Stomach (tissue), 9 donors: Measurements from ENCODE around the gene SGPL1. TPM values are rescaled to one million over a fixed set of nuclear protein-coding genes. Genes with fewer than 3 reads are reported as not detected.

Experiments used
- DNase-seq, 2 donors: peaks; one replicate each; pipeline versions ENCODE4 v3.0.0 to v3.0.0-alpha.2; 2013 to 2019
- H3K27ac ChIP-seq, 5 donors: fragments of 200-600 bp in 4 of 5; sonication (generic) in 4 of 5; one replicate each; pipeline ENCODE4 v1.5.1; 2013 to 2019; ENCODE audit warnings: mild to moderate bottlenecking in 1 of 5, moderate library complexity in 1 of 5
- H3K27me3 ChIP-seq, 3 donors: fragments of 200-600 bp; sonication (generic); one replicate each; pipeline ENCODE4 v1.5.1; 2017 to 2019; ENCODE audit warnings: mixed run types in 1 of 3
- H3K36me3 ChIP-seq, 4 donors: fragments of 200-600 bp; sonication (generic); 1 replicate in 3 of 4; 2 replicates in 1 of 4; pipeline ENCODE4 v1.5.1; 2016 to 2019
- H3K4me1 ChIP-seq, 4 donors: fragments of 200-600 bp; sonication (generic); one replicate each; pipeline ENCODE4 v1.5.1; 2016 to 2019
- H3K4me3 ChIP-seq, 4 donors: fragments of 200-600 bp; sonication (generic) in 3 of 4; one replicate each; pipeline ENCODE4 v1.5.1; 2016 to 2019; ENCODE audit warnings: mild to moderate bottlenecking in 1 of 4
- H3K9me3 ChIP-seq, 4 donors: fragments of 200-600 bp; sonication (generic); one replicate each; pipeline ENCODE4 v1.5.1; 2016 to 2019
- EP300 ChIP-seq: sonication (generic); formaldehyde crosslinking; IDR thresholded peaks from one replicate; pipeline ENCODE4 v1.6.1; 2017; ENCODE audit warnings: antibody characterized with exemption
- POLR2A ChIP-seq, 4 donors: fragments of 450-650 bp; IDR thresholded peaks; one replicate each; pipeline ENCODE4 v1.6.1; 2016; ENCODE audit warnings: antibody characterized with exemption in 4 of 4, control low read depth in 2 of 4, mild to moderate bottlenecking in 1 of 4, moderate library complexity in 1 of 4
- POLR2AphosphoS5 ChIP-seq, 3 donors: sonication (generic); formaldehyde crosslinking; IDR thresholded peaks; one replicate each; pipeline ENCODE4 v1.6.1; 2016; ENCODE audit warnings: antibody characterized with exemption in 3 of 3
- WGBS, 5 donors: extraction: QIAGEN DNeasy Blood & Tissue Kit in 3 of 5; methylation state at CpG; one replicate each; pipeline versions ENCODE4 v1.1.5 to v1.1.7; 2013 to 2018; 5-methylcytosine and 5-hydroxymethylcytosine counted together
- intact Hi-C: fragments of 100-400 bp; cut with DNase I; formaldehyde crosslinking; loops from one replicate; pipeline ENCODE4 v1.15.1; 2023; ENCODE audit warnings: low total_unique reads
- polyA plus RNA-seq, 3 donors: library from polyadenylated mRNA; stranded (reverse); fragments of 200-250 nt; gene quantifications; one replicate each; pipeline ENCODE4 v1.2.3, GENCODE V29; 2013
- total RNA-seq, 5 donors: library from RNA; depleted of rRNA; stranded (reverse); fragments of >200 nt; gene quantifications; one replicate each; pipeline versions ENCODE4 v1.1.0 to v1.2.3, GENCODE V29; 2014 to 2016
- TF ChIP-seq, protein P1 (sequence below), 7 experiments: fragments of 450-650 bp in 4 of 7; fragments of 200-600 bp in 3 of 7; sonication (generic) in 3 of 7; IDR thresholded peaks; one replicate each; pipeline ENCODE4 v1.5.1; 2016 to 2019; ENCODE audit warnings: antibody characterized with exemption in 7 of 7, control low read depth in 2 of 7, mild to moderate bottlenecking in 1 of 7
- donor health status: healthy with polysubstance abuse.
- donor health status: Bipolar disorder and iron deficiency.
- donor health status: healthy.

The SGPL1 gene
- total and polyA plus RNA-seq, 8 donors: 1.2 to 65.5 (median 15.6) TPM

- peaks cover 0 to 5% (median 0%) of the 10 kb centered on the region in 3 donors for H3K27me3 ChIP-seq
- H3K4me3 ChIP-seq: no peak overlapping the region
- H3K27ac ChIP-seq: no peak overlapping the region
- no peak for DNase-seq
- peaks cover 0 to 1% (median 0%) of the 10 kb centered on the region in 4 donors for H3K4me1 ChIP-seq
- no peaks in the 10 kb centered on the region for H3K36me3 ChIP-seq
- intact Hi-C loops: no loop called here
- TF ChIP-seq POLR2A (IDR thresholded peaks at IDR 0.05) (no peak), POLR2AphosphoS5 (IDR thresholded peaks at IDR 0.05) (no peak), EP300 (no peak)
- 91 to 95% (median 93%) methylated on average over 9 of the region's 9 CpGs for WGBS, 5 donors
- no peaks in the 10 kb centered on the region for H3K9me3 ChIP-seq
Measured at GRCh38 chr10:70780370-70780760, 35.4 kb upstream of the SGPL1 start.

GRCh38 chr10:70780772-70781171, 35.0 kb upstream of the SGPL1 start:
- Histone ChIP-seq H3K9me3 (no peaks in the 10 kb centered on the region), H3K27me3 (peaks cover 0 to 6% (median 0%) of the 10 kb centered on the region in 3 donors), H3K36me3 (no peaks in the 10 kb centered on the region), H3K4me1 (no peaks in the 10 kb centered on the region), H3K27ac (no peak overlapping the region), H3K4me3 (no peak overlapping the region)
- DNase-seq: no peak
- WGBS, 5 donors: 92 to 98% (median 94%) methylated on average over 4 of the region's 4 CpGs
- intact Hi-C loops: no loop called here
- TF ChIP-seq POLR2A (IDR thresholded peaks at IDR 0.05) (no peak), POLR2AphosphoS5 (IDR thresholded peaks at IDR 0.05) (no peak)

GRCh38 chr10:70781461-70782051, 34.2 kb upstream of the SGPL1 start:
- no peak for TF ChIP-seq POLR2AphosphoS5 (IDR thresholded peaks at IDR 0.05)
- no peak for TF ChIP-seq POLR2A (IDR thresholded peaks at IDR 0.05)
- TF ChIP-seq, protein P1, sequence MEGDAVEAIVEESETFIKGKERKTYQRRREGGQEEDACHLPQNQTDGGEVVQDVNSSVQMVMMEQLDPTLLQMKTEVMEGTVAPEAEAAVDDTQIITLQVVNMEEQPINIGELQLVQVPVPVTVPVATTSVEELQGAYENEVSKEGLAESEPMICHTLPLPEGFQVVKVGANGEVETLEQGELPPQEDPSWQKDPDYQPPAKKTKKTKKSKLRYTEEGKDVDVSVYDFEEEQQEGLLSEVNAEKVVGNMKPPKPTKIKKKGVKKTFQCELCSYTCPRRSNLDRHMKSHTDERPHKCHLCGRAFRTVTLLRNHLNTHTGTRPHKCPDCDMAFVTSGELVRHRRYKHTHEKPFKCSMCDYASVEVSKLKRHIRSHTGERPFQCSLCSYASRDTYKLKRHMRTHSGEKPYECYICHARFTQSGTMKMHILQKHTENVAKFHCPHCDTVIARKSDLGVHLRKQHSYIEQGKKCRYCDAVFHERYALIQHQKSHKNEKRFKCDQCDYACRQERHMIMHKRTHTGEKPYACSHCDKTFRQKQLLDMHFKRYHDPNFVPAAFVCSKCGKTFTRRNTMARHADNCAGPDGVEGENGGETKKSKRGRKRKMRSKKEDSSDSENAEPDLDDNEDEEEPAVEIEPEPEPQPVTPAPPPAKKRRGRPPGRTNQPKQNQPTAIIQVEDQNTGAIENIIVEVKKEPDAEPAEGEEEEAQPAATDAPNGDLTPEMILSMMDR (IDR thresholded peaks at IDR 0.05): no peak
- TF ChIP-seq EP300: no peak
- intact Hi-C loops: no loop called here
- WGBS, 5 donors: 91 to 100% (median 95%) methylated on average over 7 to 8 of the region's 8 CpGs
- Histone ChIP-seq H3K27ac (no peak overlapping the region), H3K4me1 (no peaks in the 10 kb centered on the region), H3K36me3 (no peaks in the 10 kb centered on the region), H3K4me3 (no peak overlapping the region), H3K9me3 (no peaks in the 10 kb centered on the region), H3K27me3 (peaks cover 0 to 6% (median 0%) of the 10 kb centered on the region in 3 donors)
- no peak for DNase-seq

GRCh38 chr10:70782086-70782745, 33.5 kb upstream of the SGPL1 start:
- Histone ChIP-seq H3K27me3 (peaks cover 0 to 6% (median 0%) of the 10 kb centered on the region in 3 donors), H3K27ac (no peak overlapping the region), H3K9me3 (no peaks in the 10 kb centered on the region), H3K36me3 (no peaks in the 10 kb centered on the region), H3K4me1 (no peaks in the 10 kb centered on the region), H3K4me3 (no peak overlapping the region)
- TF ChIP-seq POLR2A (IDR thresholded peaks at IDR 0.05) (no peak), EP300 (no peak), POLR2AphosphoS5 (IDR thresholded peaks at IDR 0.05) (no peak)
- TF ChIP-seq, protein P1 (IDR thresholded peaks at IDR 0.05): no peak
- DNase-seq: peak in 1 of 2 donors; percentile 70
- 50 to 75% (median 67%) methylated on average over 1 to 4 of the region's 4 CpGs for WGBS, 5 donors
- intact Hi-C loops: no loop called here

GRCh38 chr10:70782746-70783680, 32.7 kb upstream of the SGPL1 start:
- H3K9me3 ChIP-seq: no peaks in the 10 kb centered on the region
- peaks cover 0 to 6% (median 0%) of the 10 kb centered on the region in 3 donors for H3K27me3 ChIP-seq
- 76 to 82% (median 80%) methylated on average over 11 of the region's 11 CpGs for WGBS, 5 donors
- H3K36me3 ChIP-seq: no peaks in the 10 kb centered on the region
- no peak for DNase-seq
- H3K27ac ChIP-seq: no peak overlapping the region
- no peak overlapping the region for H3K4me3 ChIP-seq
- no peaks in the 10 kb centered on the region for H3K4me1 ChIP-seq
- intact Hi-C loops: no loop called here
- TF ChIP-seq POLR2AphosphoS5 (IDR thresholded peaks at IDR 0.05) (no peak), POLR2A (IDR thresholded peaks at IDR 0.05) (no peak), EP300 (no peak)
- TF ChIP-seq, protein P1 (IDR thresholded peaks at IDR 0.05): no peak
